NOMO-1 treated with DMSO at 0.1 percent for 48 hours (cell line): ENCODE data around the gene TAPBP.

Experiments
- DNase-seq: peaks from one replicate; lab custom pipeline; 2025; ENCODE audit not compliant: unreplicated experiment; lab: John Stamatoyannopoulos, UW

TAPBP gene

GRCh38 chr6:33249732-33250630 lies 63.9 kb downstream of the TAPBP start:
- DNase-seq, result no peak
